T47D (cell line): ENCODE results near the gene NSUN2.

Experiments
- DNase-seq, 2 experiments: peaks; one replicate each; pipeline versions ENCODE4 v3.0.0 to v3.0.0-alpha.2; 2011 to 2012; ENCODE audit warnings: low read depth in 1 of 2, low spot score in 1 of 2
- JUND ChIP-seq: IDR thresholded peaks from 2 replicates; pipeline ENCODE4 v1.6.1; 2012; ENCODE audit warnings: low read depth
- in situ Hi-C: cut with HindIII; loops from 2 replicates; pipeline ENCODE4 v1.10.0; 2016; ENCODE audit warnings: low sequenced_read_pairs, low pct_unique_long_range_greater_than_20kb

The NSUN2 gene

DNA sequence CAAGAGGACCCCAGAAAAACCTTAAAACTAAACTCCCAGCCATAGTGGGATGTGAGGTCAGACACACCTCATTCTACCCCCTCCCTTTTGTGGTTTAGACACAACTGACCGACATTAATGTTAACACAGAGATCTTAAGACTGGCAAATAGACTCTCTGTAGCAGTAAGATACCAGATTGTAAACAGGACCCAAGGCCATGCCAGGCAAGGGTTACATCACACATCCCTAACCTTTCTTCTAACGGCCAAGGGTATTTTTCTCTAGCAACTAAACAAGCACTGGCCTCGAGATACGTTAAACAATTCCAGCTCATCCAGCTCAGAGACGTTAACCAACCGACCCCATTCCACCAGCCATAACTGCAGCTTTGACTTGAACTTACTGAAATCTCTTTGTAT lies 38.8 kb downstream of the NSUN2 start:
- no peak for DNase-seq
- in situ Hi-C loops, result no loop called here
- TF ChIP-seq JUND, result no peak

DNA sequence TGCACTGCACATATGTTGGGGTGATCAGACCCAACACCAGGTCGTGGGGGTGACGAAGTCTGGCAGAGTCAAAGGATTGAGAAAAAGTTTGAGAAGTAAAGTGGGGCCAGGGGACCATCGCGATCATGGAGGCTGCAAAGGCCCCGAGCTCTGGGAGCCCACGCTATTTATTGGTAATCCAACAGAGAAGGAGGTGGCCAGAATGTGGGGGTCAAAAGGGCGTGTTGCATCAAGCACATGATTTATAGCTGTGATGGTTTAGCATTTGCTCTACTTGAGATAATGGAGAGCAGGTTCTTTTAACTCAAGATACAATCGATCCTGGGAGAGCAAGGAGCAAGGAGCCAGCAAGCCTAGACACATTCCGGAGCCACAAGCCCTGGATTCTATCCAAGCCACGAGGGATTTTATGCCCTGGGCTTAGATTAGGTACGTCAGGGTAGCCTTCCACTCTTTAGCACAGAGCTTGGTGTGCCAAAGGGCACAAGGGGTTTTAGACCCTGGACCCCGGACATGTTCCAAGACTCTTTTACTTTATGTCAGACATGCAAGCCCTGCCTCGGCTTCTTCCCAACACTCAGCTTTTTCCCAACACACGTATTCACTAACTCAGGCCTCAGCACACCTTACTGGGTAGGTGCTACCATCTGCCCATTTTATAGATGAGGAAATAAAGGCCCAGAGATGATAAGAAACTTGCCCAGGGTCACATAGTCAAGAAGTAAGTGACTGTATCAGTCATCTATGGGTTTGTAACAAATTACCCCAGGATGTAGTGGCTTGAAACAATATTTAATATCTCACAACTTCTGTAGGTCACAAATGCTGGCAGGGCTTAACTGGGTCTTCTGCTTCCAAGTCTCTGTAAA lies 39.5 kb downstream of the NSUN2 start:
- no peak for TF ChIP-seq JUND
- peak in 1 of 2 experiments; percentile 13 for DNase-seq
- in situ Hi-C loops, result no loop called here

DNA sequence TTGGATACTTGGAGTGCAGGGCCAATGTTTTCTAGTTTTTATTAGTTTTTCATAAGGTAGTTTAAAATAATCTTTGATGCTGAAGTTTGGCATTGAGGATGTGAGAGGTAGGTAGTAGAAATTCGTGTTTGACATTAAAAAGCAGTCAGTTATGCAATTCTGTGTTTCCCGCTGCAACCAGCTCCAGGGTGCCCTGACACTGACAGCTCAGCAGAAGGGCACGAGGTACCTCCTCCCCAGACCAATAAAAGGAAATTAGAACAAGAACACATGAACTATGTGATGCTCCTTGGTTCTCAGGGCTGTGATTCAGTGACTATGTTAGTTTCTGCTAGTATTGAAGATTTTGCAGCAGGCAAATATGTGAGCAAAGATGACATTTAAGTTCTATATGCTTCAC lies 40.2 kb downstream of the NSUN2 start:
- in situ Hi-C loops, result no loop called here
- DNase-seq, result no peak
- no peak for TF ChIP-seq JUND

DNA sequence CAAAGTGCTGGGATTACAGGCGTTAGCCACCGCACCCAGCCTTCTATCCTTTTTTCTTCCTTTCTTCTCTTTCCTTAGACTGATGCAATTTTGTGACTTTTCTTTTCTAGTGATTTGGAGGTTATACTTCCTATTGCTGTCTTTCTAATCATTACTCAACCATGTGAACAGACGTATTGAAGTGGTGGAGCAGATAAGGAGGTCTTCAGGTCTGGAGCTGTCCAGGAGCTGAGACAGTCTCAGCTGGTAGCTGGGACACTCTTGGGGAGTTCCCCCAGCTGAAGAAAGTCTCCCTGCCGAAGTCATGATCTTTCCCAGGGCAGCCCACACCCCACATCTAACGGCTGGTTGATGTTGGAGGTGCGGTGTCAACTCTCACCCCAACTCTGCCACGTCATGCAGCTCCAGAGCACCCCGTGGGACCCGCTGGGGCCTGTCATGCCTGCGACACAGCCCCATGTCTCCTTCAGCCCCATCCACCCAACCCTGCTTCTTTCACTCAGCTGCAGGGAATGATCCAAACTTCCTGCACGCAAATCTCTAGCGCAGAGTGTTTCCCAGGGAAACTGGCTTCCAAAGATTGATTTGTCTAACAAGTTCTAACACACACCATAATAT lies 41.1 kb downstream of the NSUN2 start:
- in situ Hi-C loops, result no loop called here
- no peak for TF ChIP-seq JUND
- DNase-seq, result no peak

DNA sequence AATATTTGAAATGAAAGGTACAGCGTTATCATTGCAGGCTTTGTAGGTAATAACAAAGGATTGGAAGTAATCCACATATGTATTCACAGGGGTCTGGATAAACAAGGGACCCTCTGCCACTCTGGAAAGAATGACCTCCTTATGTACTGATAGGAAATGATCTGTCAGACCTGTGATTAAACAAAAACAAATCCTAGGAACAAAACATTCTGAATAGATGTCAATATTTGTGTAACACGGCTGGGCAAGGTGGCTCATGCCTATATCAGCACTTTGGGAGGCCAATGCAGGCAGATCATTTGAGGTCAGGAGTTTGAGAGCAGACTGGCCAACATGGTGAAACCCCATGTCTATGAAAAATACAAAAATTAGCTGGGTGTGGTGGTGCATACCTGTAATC lies 42.3 kb downstream of the NSUN2 start:
- TF ChIP-seq JUND, result no peak
- in situ Hi-C loops, result no loop called here
- DNase-seq, result no peak

DNA sequence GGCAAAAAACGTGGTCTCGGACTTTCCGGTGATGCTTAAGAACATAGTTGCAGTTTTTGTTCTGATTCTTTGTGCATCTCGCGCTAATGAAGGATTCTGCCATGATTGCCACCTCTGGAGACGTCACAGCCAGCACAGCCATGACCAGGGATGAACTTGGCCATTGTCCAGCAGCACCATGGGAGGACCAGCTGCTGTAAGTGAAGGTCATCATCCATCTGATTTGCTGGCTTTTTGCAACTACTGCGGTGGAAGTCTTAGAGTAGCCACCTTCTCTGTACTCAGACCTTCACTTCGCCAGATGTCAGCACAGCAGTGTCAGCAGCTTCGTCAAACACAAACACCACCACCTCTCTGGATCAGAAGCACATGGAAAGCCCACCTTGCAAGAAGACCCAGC lies 45.7 kb downstream of the NSUN2 start:
- DNase-seq, result no peak
- in situ Hi-C loops, result no loop called here
- TF ChIP-seq JUND, result no peak

DNA sequence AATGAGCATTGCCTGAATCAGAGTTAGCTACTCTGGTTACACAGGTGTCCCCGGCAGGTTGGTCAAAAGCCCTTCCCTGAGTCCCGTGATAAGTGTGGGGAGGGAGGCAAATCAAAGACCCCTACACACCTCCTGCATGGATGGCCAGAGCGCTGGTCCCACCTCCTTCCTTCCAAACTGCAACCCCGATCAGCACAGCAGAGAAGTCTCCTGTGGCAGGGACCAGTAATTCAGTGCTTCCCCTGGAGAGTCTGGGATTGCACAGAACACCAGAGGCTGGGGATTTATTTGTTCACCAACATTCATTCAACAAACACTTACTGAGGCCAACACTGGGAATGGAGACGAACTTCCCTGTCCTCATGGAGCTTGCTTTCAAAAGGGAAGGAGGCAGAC lies 46.2 kb downstream of the NSUN2 start:
- no peak for TF ChIP-seq JUND
- no peak for DNase-seq
- in situ Hi-C loops, result no loop called here

DNA sequence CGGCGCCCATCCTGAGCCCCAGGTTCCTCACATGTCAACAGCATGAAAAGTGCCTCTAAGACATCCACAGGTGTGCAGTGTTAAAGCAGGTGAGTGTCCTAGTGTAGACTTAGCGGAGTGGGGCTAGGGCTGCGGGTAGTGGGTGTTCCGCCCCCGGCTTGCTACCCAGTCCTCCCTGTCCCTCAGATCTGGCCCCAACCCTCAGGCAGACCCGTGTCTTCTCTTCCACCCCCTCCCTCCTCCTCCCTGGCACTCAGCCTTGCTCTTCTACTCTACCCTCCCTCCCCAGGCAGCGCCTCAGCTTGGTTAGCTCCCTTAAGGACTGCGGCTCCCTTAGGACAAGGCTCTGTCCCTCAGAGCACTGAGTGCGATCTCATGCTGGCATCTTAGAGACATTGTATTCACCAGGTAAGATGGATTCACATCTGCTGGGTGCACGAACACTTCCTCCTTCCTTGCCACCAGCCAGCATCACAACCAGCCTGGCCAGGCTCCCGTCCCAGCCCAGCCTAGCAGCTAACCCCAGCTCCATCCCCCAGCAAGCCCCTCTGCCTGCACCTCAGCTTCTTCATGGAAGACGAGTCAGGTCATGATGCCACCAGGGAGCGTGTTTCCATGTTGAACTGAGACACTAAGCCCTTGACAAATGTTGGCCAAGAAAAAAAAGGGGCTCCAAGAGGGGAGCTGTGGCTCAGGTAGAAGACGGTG lies 46.8 kb downstream of the NSUN2 start:
- DNase-seq, result peak in 1 of 2 experiments; percentile 14
- in situ Hi-C loops, result no loop called here
- TF ChIP-seq JUND, result no peak

DNA sequence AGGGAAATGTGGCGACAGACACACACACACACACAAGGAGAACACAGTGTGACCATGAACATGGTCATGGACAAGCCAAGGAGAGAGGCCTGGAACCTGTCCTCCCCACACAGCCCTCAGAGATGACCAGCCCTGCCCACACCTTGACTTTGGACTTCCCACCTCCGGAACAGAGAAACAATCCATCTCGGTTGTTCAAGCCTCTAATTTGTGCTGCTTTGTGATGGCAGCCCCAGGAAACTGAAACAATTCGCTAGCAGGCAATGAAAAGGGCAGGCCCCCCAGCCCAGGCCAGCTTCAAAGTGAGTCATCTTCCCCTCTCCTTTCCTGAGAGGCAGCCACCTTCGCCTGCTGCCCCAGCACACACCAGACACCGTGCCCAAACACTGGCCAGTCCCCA lies 47.7 kb downstream of the NSUN2 start:
- DNase-seq, result no peak
- TF ChIP-seq JUND, result no peak
- in situ Hi-C loops, result no loop called here

DNA sequence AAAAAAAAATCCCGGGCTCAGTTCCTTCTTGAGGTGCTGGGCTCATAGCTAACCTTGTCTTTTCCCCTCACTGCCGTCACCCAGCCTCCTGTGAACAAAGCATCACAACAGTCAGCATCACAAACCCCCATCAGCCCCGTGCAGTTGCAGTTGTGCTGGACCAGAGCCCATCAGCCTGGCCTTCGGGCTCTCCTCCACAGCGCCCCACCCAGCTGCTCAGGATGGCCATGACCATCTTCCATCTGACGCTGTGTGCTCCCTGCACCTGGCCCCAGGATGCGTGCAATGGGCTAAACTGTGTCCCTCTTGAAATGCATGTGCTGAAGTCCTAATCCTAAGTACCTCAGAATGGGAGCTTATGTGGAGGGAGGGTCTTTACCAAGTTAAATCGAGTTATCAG lies 48.1 kb downstream of the NSUN2 start:
- no peak for DNase-seq
- no peak for TF ChIP-seq JUND
- in situ Hi-C loops, result no loop called here

DNA sequence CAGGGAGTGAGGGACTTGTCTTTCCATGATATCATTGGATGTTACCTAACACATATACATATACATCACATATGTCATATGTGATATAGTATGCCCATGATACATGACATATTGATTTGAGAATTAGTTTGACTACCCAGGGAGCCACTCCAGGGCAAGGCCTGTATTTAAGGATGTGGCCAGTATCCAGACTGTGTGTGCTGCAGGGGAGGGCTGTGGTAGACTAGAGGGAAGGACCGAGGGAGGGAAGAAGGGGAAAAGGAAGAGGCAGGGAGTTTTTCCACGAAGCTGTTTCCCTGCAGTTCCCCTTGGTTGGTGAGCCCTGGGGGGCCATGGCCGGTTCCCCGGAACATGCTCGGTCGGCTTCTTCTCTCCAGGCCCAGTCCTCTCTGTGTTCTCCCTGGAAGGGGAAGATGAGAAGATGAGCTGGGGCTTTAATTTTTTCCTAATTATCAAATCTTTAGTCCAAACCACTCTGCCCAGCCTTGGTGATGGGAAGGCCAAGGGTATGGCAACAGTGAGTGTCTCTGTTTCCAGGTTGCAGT lies 48.7 kb downstream of the NSUN2 start:
- TF ChIP-seq JUND, result no peak
- in situ Hi-C loops, result no loop called here
- DNase-seq, result no peak

DNA sequence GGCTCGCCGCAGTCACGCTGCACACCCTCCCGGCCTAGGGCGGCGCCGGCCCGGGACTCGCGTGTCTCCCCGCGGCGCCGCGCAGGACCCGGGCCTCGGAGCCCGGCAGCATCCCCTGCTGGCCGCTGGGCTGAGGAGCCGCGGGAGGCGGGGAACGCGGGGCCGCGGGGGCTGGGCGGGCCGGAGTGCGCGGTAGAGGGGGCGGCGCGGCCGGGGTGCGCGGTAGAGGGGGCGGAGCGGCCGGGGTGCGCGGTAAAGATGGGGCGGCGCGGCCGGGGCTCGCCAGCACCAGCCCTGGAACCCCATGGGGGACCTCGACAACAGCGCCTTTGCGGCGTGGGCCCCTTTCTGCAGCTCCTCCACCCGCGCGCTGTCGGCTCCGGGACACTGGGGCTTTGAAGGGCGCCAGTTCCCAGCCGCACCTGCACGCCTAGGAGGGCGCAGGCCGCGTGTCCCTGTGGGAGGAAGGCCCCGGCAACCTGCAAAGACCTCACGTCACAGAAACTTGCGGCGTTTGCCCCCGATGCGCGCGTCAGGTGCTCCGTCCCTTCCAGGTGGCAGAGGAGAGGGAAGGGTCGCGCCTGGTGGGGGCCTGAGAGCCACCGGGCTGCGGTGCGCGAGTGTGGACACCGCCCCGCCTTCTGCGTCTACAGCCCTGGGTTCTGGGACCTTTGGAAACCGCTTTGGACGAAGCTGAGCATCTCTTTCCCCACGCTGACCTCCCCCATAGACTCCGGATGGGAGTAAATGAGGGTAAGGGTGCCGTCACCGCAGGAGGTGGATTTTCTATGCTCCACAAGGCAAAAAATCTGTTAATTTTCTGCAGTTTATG lies 49.6 kb downstream of the NSUN2 start:
- no peak for TF ChIP-seq JUND
- no peak for DNase-seq
- in situ Hi-C loops, result no loop called here
